ENCODE data around the gene CSAD. TPM values are rescaled to one million over a fixed set of nuclear protein-coding genes. Genes with fewer than 3 reads are reported as not detected.

The CSAD gene
- polyA plus RNA-seq, 1 donor (not counting 4 experiments of a cell fraction or from before 2014, with no cell fraction given), result 19.5 TPM

DNA sequence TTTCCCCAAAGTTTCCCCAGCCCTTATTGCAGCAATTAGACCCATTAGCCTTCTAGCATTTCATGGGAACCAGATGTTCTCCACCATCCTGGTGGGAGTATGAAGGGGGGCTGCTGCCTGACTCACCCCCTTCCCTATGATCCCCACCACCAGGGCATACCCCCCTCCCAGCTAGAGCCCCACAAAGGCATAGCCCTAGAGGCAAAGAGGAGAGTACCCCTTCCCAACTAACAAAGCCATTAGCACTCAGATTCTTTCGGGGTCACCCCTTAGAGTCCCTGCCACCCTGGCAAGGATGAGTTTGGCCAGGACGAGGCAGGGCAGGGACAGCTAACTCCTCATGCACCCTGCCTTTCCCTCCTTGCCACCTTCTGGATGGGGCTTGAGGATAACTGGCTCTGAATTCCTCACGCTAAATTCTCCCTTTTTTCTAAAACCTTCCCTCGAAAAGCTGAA lies 42.1 kb upstream of the CSAD start:
- TF ChIP-seq, protein P1, sequence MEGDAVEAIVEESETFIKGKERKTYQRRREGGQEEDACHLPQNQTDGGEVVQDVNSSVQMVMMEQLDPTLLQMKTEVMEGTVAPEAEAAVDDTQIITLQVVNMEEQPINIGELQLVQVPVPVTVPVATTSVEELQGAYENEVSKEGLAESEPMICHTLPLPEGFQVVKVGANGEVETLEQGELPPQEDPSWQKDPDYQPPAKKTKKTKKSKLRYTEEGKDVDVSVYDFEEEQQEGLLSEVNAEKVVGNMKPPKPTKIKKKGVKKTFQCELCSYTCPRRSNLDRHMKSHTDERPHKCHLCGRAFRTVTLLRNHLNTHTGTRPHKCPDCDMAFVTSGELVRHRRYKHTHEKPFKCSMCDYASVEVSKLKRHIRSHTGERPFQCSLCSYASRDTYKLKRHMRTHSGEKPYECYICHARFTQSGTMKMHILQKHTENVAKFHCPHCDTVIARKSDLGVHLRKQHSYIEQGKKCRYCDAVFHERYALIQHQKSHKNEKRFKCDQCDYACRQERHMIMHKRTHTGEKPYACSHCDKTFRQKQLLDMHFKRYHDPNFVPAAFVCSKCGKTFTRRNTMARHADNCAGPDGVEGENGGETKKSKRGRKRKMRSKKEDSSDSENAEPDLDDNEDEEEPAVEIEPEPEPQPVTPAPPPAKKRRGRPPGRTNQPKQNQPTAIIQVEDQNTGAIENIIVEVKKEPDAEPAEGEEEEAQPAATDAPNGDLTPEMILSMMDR (optimal IDR thresholded peaks at IDR 0.05 in 1 of 3, IDR thresholded peaks at IDR 0.05 in 1 of 3, conservative IDR thresholded peaks at IDR 0.05 in 1 of 3; ENCODE audit: extremely low read depth in 1 of 3, insufficient read depth in 2 of 3, low read length in 3 of 3), result no peak
- TF ChIP-seq EZH2 (IDR thresholded peaks at IDR 0.05; ENCODE audit: low read length), result no peak
- Histone ChIP-seq H3K79me2 (ENCODE audit: control insufficient read depth, insufficient read depth, low read length) (peaks cover 20% of the 10 kb centered on the region), H3K4me1 (ENCODE audit: control insufficient read depth, extremely low read depth, insufficient read depth, low read length) (peaks cover 66% of the 10 kb centered on the region), H2AFZ (ENCODE audit: control insufficient read depth, low read length) (no peak overlapping the region), H3K36me3 (ENCODE audit: control insufficient read depth in 2 of 2, extremely low read depth in 1 of 2, insufficient read depth in 2 of 2, low read length in 2 of 2) (peaks cover 2 to 6% of the 10 kb centered on the region in 2 experiments), H3K27ac (ENCODE audit: control insufficient read depth, insufficient read depth, low read length) (peak overlapping the region; percentile 93), H3K27me3 (ENCODE audit: control insufficient read depth, extremely low read depth, insufficient read depth, low read length) (no peaks in the 10 kb centered on the region), H3K4me2 (ENCODE audit: control insufficient read depth, extremely low read depth, insufficient read depth, low read depth, low read length) (peak overlapping the region; percentile 32), H3K9me1 (ENCODE audit: control insufficient read depth, extremely low read depth, insufficient read depth, low read length) (no peaks in the 10 kb centered on the region), H3K9me3 (ENCODE audit: control insufficient read depth, low read depth, low read length) (no peaks in the 10 kb centered on the region), H4K20me1 (ENCODE audit: control insufficient read depth, extremely low read depth, insufficient read depth, low read length) (peaks cover 4% of the 10 kb centered on the region), H3K4me3 (ENCODE audit: control insufficient read depth in 2 of 3, extremely low read depth in 1 of 3, insufficient read depth in 2 of 3, low read depth in 1 of 3, low read length in 3 of 3) (no peak overlapping the region), H3K9ac (ENCODE audit: control insufficient read depth, extremely low read depth, insufficient read depth, low read length) (no peak overlapping the region)
- no peak for DNase-seq (ENCODE audit: low read depth, low spot score)
- dilution Hi-C loops (cut with MboI; ENCODE audit: extremely low pct_ligation_motif_present, low sequenced_read_pairs), result no loop called here
- FAIRE-seq, result no peak

DNA sequence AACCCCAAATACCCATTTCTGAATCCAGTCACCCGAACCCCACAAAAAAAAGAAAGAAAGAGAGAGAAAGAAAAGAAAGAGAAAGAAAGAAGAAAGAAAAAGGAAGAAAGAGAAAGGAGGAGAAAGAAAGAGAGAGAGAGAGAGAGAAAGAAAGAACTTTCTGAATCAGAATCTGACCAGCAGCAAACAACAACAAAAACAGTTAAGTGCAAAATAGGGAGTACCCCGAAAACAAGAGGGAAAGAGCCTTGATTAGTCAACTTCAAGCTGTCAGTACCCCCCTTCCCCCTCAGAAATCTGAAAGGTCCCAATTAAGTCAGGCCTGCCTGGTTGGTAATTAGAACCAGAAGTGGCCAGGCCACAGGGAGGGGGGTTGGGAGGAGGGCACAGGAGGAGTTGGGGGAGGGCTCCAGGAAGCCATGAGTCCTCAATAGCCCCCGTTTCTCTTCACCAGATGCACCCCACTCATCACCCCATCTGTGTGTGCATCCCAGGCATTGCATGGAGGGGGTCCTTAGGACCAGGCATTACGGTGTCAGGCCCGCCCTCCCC lies 41.5 kb upstream of the CSAD start:
- no peak for FAIRE-seq
- Histone ChIP-seq H3K79me2 (ENCODE audit: control insufficient read depth, insufficient read depth, low read length) (peaks cover 22% of the 10 kb centered on the region), H3K9me1 (ENCODE audit: control insufficient read depth, extremely low read depth, insufficient read depth, low read length) (no peaks in the 10 kb centered on the region), H3K27me3 (ENCODE audit: control insufficient read depth, extremely low read depth, insufficient read depth, low read length) (no peaks in the 10 kb centered on the region), H3K27ac (ENCODE audit: control insufficient read depth, insufficient read depth, low read length) (peak overlapping the region; percentile 20), H3K9ac (ENCODE audit: control insufficient read depth, extremely low read depth, insufficient read depth, low read length) (peak overlapping the region; percentile 37), H3K4me2 (ENCODE audit: control insufficient read depth, extremely low read depth, insufficient read depth, low read depth, low read length) (peak overlapping the region; percentile 99), H2AFZ (ENCODE audit: control insufficient read depth, low read length) (no peak overlapping the region), H3K4me3 (ENCODE audit: control insufficient read depth in 2 of 3, extremely low read depth in 1 of 3, insufficient read depth in 2 of 3, low read depth in 1 of 3, low read length in 3 of 3) (peak overlapping the region in 2 of 3 experiments; percentile 33 to 44), H4K20me1 (ENCODE audit: control insufficient read depth, extremely low read depth, insufficient read depth, low read length) (peaks cover 4% of the 10 kb centered on the region), H3K36me3 (ENCODE audit: control insufficient read depth in 2 of 2, extremely low read depth in 1 of 2, insufficient read depth in 2 of 2, low read length in 2 of 2) (peaks cover 2 to 6% of the 10 kb centered on the region in 2 experiments), H3K4me1 (ENCODE audit: control insufficient read depth, extremely low read depth, insufficient read depth, low read length) (peaks cover 72% of the 10 kb centered on the region), H3K9me3 (ENCODE audit: control insufficient read depth, low read depth, low read length) (no peaks in the 10 kb centered on the region)
- TF ChIP-seq, protein P1 (optimal IDR thresholded peaks at IDR 0.05 in 1 of 3, IDR thresholded peaks at IDR 0.05 in 1 of 3, conservative IDR thresholded peaks at IDR 0.05 in 1 of 3; ENCODE audit: extremely low read depth in 1 of 3, insufficient read depth in 2 of 3, low read length in 3 of 3), result no peak
- TF ChIP-seq EZH2 (IDR thresholded peaks at IDR 0.05; ENCODE audit: low read length), result no peak
- dilution Hi-C loops (cut with MboI; ENCODE audit: extremely low pct_ligation_motif_present, low sequenced_read_pairs), result no loop called here
- no peak for DNase-seq (ENCODE audit: low read depth, low spot score)

Data from keratinocyte (primary cell).